Measurements from ENCODE around the gene TNFRSF12A. TPM values are rescaled to one million over a fixed set of nuclear protein-coding genes. Genes with fewer than 3 reads are reported as not detected.

The TNFRSF12A gene
- total RNA-seq, 1 donor from 2014 or later = 12.3 TPM

GRCh38 chr16:3019594-3020246 lies 448 bp upstream of the TNFRSF12A start:
- Histone ChIP-seq H3K4me1 (peaks cover 43% of the 10 kb centered on the region), H3K27me3 (peaks cover 5% of the 10 kb centered on the region), H3K36me3 (no peaks in the 10 kb centered on the region), H3K4me3 (peak overlapping the region; percentile 63 to 68), H3K27ac (no peak overlapping the region), H3K9me3 (no peaks in the 10 kb centered on the region)
- TF ChIP-seq POLR2A (IDR thresholded peaks at IDR 0.05) (no peak), CTCF (IDR thresholded peaks at IDR 0.05) (no peak), POLR2AphosphoS5 (IDR thresholded peaks at IDR 0.05; ENCODE audit: insufficient read depth in 1 of 2, low read depth in 1 of 2) (no peak)
- no peak for DNase-seq (ENCODE audit: extremely low spot score in 2 of 2)
- intact Hi-C loops (cut with DNase I) = no loop called here

GRCh38 chr16:3020604-3021448 lies 658 bp downstream of the TNFRSF12A start:
- peaks cover 51% of the 10 kb centered on the region for H3K4me1 ChIP-seq
- no peaks in the 10 kb centered on the region for H3K9me3 ChIP-seq
- TF ChIP-seq POLR2AphosphoS5 (IDR thresholded peaks at IDR 0.05; ENCODE audit: insufficient read depth in 1 of 2, low read depth in 1 of 2) = peak; percentile 28 to 93
- no peak for TF ChIP-seq POLR2A (IDR thresholded peaks at IDR 0.05)
- peak overlapping the region; percentile 96 for H3K27ac ChIP-seq
- peak in 1 of 2 donors; percentile 92 for DNase-seq (ENCODE audit: extremely low spot score in 2 of 2)
- H3K36me3 ChIP-seq = no peaks in the 10 kb centered on the region
- peak overlapping the region; percentile 63 to 68 for H3K4me3 ChIP-seq
- peaks cover 5% of the 10 kb centered on the region for H3K27me3 ChIP-seq
- intact Hi-C loops (cut with DNase I) = no loop called here

GRCh38 chr16:3021449-3022207 lies 1.5 kb downstream of the TNFRSF12A start:
- DNase-seq (ENCODE audit: extremely low spot score in 2 of 2) = no peak
- Histone ChIP-seq H3K4me1 (peaks cover 51% of the 10 kb centered on the region), H3K36me3 (peaks cover 0 to 3% of the 10 kb centered on the region in 2 donors), H3K4me3 (peak overlapping the region; percentile 63 to 68), H3K27ac (peak overlapping the region; percentile 96), H3K9me3 (no peaks in the 10 kb centered on the region), H3K27me3 (peaks cover 5% of the 10 kb centered on the region)
- TF ChIP-seq POLR2AphosphoS5 (IDR thresholded peaks at IDR 0.05; ENCODE audit: insufficient read depth in 1 of 2, low read depth in 1 of 2) = no peak
- no peak for TF ChIP-seq POLR2A (IDR thresholded peaks at IDR 0.05)
- no peak for TF ChIP-seq CTCF (IDR thresholded peaks at IDR 0.05)
- intact Hi-C loops (cut with DNase I) = no loop called here

- peak overlapping the region; percentile 68 to 76 for H3K4me3 ChIP-seq
- H3K4me1 ChIP-seq = peaks cover 51% of the 10 kb centered on the region
- peak overlapping the region; percentile 96 for H3K27ac ChIP-seq
- peaks cover 0 to 3% of the 10 kb centered on the region in 2 donors for H3K36me3 ChIP-seq
- H3K27me3 ChIP-seq = peaks cover 5% of the 10 kb centered on the region
- no peak for TF ChIP-seq CTCF (IDR thresholded peaks at IDR 0.05)
- peak in 1 of 2 donors; percentile 90 for TF ChIP-seq POLR2AphosphoS5 (IDR thresholded peaks at IDR 0.05; ENCODE audit: insufficient read depth in 1 of 2, low read depth in 1 of 2)
- no peaks in the 10 kb centered on the region for H3K9me3 ChIP-seq
- peak in 1 of 2 donors; percentile 96 for DNase-seq (ENCODE audit: extremely low spot score in 2 of 2)
- intact Hi-C loops (cut with DNase I) = no loop called here
Observed at GRCh38 chr16:3022208-3022683, 2.1 kb downstream of the TNFRSF12A start.

Measured in vagina (tissue), 2 donors.